CD14-positive monocyte (primary cell): ENCODE data around the gene ARVCF. TPM values are rescaled to one million over a fixed set of nuclear protein-coding genes. Genes with fewer than 3 reads are reported as not detected.

Source experiments
- DNase-seq, 3 donors: peaks; one replicate each; pipeline ENCODE4 v3.0.0-alpha.2; 2011 to 2022
- H2AFZ ChIP-seq: 2 replicates; pipeline ENCODE4 v1.6.0; 2012; ENCODE audit warnings: mild to moderate bottlenecking, low read depth, low read length, inconsistent platforms; ENCODE audit not compliant: insufficient read depth, poor library complexity, severe bottlenecking
- H3K27ac ChIP-seq, 2 donors: 1 replicate in 1 of 2; 2 replicates in 1 of 2; pipeline ENCODE4 v1.5.1; 2012 to 2013; ENCODE audit warnings: low read length in 2 of 2, control low read depth in 1 of 2, inconsistent platforms in 1 of 2, low read depth in 1 of 2, mild to moderate bottlenecking in 1 of 2
- H3K27me3 ChIP-seq, 2 donors: one replicate each; pipeline versions ENCODE4 v1.6.0 to v1.6.1; 2011 to 2013; ENCODE audit warnings: low read length in 2 of 2; ENCODE audit not compliant: control insufficient read depth in 2 of 2, insufficient read depth in 2 of 2
- H3K36me3 ChIP-seq, 2 donors: replicated peaks in 1 of 2; 1 replicate in 1 of 2; 2 replicates in 1 of 2; pipeline versions ENCODE4 v1.5.1 to v1.6.1; 2012 to 2013; ENCODE audit warnings: low read length in 2 of 2, control low read depth in 1 of 2, inconsistent platforms in 1 of 2, mild to moderate bottlenecking in 1 of 2; ENCODE audit not compliant: insufficient read depth in 2 of 2, control insufficient read depth in 1 of 2
- H3K4me1 ChIP-seq, 2 donors: 1 replicate in 1 of 2; 2 replicates in 1 of 2; pipeline versions ENCODE4 v1.5.1 to v1.6.1; 2012 to 2013; ENCODE audit warnings: low read length in 2 of 2, control low read depth in 1 of 2, inconsistent platforms in 1 of 2, mild to moderate bottlenecking in 1 of 2, moderate library complexity in 1 of 2; ENCODE audit not compliant: insufficient read depth in 2 of 2, control insufficient read depth in 1 of 2
- H3K4me2 ChIP-seq: replicated peaks from 2 replicates; pipeline ENCODE3; 2012; ENCODE audit warnings: low read length, moderate library complexity, mild to moderate bottlenecking; ENCODE audit not compliant: poor library complexity, severe bottlenecking; ENCODE audit errors: extremely low read depth
- H3K4me3 ChIP-seq, 3 experiments: fragments of 200-600 bp in 1 of 3; sonication (generic) in 1 of 3; replicated peaks in 1 of 3; 1 replicate in 2 of 3; 2 replicates in 1 of 3; pipeline ENCODE4 v1.5.1; 2011 to 2013; ENCODE audit warnings: low read length in 3 of 3, mild to moderate bottlenecking in 3 of 3, control low read depth in 2 of 3, low read depth in 2 of 3, inconsistent platforms in 1 of 3, moderate library complexity in 1 of 3
- H3K79me2 ChIP-seq: 2 replicates; pipeline ENCODE4 v1.6.0; 2012; ENCODE audit warnings: mild to moderate bottlenecking, control low read depth, inconsistent platforms, low read length, moderate library complexity; ENCODE audit not compliant: insufficient read depth
- H3K9ac ChIP-seq: 2 replicates; pipeline ENCODE4 v1.6.0; 2017; ENCODE audit warnings: low read length, mild to moderate bottlenecking; ENCODE audit not compliant: insufficient read depth, poor library complexity, severe bottlenecking
- H3K9me3 ChIP-seq, 2 donors: replicated peaks in 1 of 2; 1 replicate in 1 of 2; 2 replicates in 1 of 2; pipeline versions ENCODE4 v1.5.1 to v1.6.1; 2012 to 2013; ENCODE audit warnings: low read length in 2 of 2, control low read depth in 1 of 2; ENCODE audit not compliant: control insufficient read depth in 1 of 2, insufficient read depth in 1 of 2
- H4K20me1 ChIP-seq: 2 replicates; pipeline ENCODE4 v1.6.0; 2012; ENCODE audit warnings: mild to moderate bottlenecking, low read length, control low read depth, moderate library complexity; ENCODE audit not compliant: insufficient read depth
- H3K27ac Mint-ChIP-seq, 7 donors: one replicate each; pipeline ENCODE4 v1.8.0; 2020; ENCODE audit warnings: mild to moderate bottlenecking in 7 of 7, mixed read lengths in 7 of 7, moderate library complexity in 6 of 7, inconsistent platforms in 2 of 7
- H3K27me3 Mint-ChIP-seq, 3 donors: one replicate each; pipeline ENCODE4 v1.8.0; 2021 to 2022; ENCODE audit warnings: low read depth in 3 of 3, mild to moderate bottlenecking in 3 of 3, mixed read lengths in 3 of 3, moderate library complexity in 3 of 3, inconsistent platforms in 1 of 3
- H3K36me3 Mint-ChIP-seq, 2 donors: one replicate each; pipeline ENCODE4 v1.8.0; 2020; ENCODE audit warnings: mixed read lengths in 2 of 2, inconsistent platforms in 1 of 2, mild to moderate bottlenecking in 1 of 2
- H3K4me1 Mint-ChIP-seq: one replicate; pipeline ENCODE4 v1.8.0; 2020; ENCODE audit warnings: mild to moderate bottlenecking, mixed read lengths
- H3K4me3 Mint-ChIP-seq, 2 donors: one replicate each; pipeline ENCODE4 v1.8.0; 2020; ENCODE audit warnings: mild to moderate bottlenecking in 2 of 2, mixed read lengths in 2 of 2, moderate library complexity in 1 of 2
- H3K9me3 Mint-ChIP-seq, 7 donors: one replicate each; pipeline ENCODE4 v1.8.0; 2020 to 2022; ENCODE audit warnings: mixed read lengths in 7 of 7, mild to moderate bottlenecking in 6 of 7, moderate library complexity in 6 of 7, inconsistent platforms in 2 of 7
- WGBS: methylation state at CpG from one replicate; pipeline ENCODE4 v1.1.5; 2013; ENCODE audit warnings: missing lambda C conversion rate; ENCODE audit not compliant: insufficient coverage; 5-methylcytosine and 5-hydroxymethylcytosine counted together
- intact Hi-C, 2 donors: fragments of 100-400 bp; cut with micrococcal nuclease; formaldehyde crosslinking; loops; one replicate each; pipeline versions ENCODE4 v1.15.0 to v1.15.1; 2023
- polyA plus RNA-seq, 3 donors: library from polyadenylated mRNA; depleted of rRNA in 1 of 3; unstranded in 2 of 3; stranded (reverse) in 1 of 3; fragments of 300-500 nt in 2 of 3; fragments of >200 nt in 1 of 3; fragmentation: Illumina TruSeq in 2 of 3; gene quantifications; 1 replicate in 2 of 3; 2 replicates in 1 of 3; pipeline ENCODE4 v1.2.3, GENCODE V29; 2012 to 2021
- TF ChIP-seq, protein P1 (sequence below): fragments of 200-600 bp; IDR thresholded peaks from one replicate; pipeline ENCODE4 v1.8.0; 2022; ENCODE audit warnings: antibody characterized with exemption, mild to moderate bottlenecking

Gene ARVCF
- polyA plus RNA-seq, 3 donors, result 0.31 to 2.6 (median 0.44) TPM

GRCh38 chr22:20056696-20057386 lies 40.2 kb upstream of the ARVCF start:
- Mint-ChIP-seq H3K4me3 (no peak overlapping the region), H3K4me1 (no peaks in the 10 kb centered on the region), H3K27ac (no peak overlapping the region), H3K9me3 (no peaks in the 10 kb centered on the region), H3K36me3 (peaks cover 88 to 100% of the 10 kb centered on the region in 2 donors), H3K27me3 (no peaks in the 10 kb centered on the region)
- Histone ChIP-seq H3K4me2 (no peak overlapping the region), H3K9ac (no peak overlapping the region), H3K36me3 (peaks cover 89 to 97% of the 10 kb centered on the region in 2 donors), H2AFZ (no peak overlapping the region), H3K27me3 (no peaks in the 10 kb centered on the region), H3K4me1 (no peaks in the 10 kb centered on the region), H3K9me3 (no peaks in the 10 kb centered on the region), H4K20me1 (peaks cover 77% of the 10 kb centered on the region), H3K27ac (no peak overlapping the region), H3K79me2 (no peaks in the 10 kb centered on the region), H3K4me3 (no peak overlapping the region)
- 96% methylated on average over 15 of the region's 16 CpGs for WGBS
- intact Hi-C loops, result no loop called here
- DNase-seq, result no peak
- TF ChIP-seq, protein P1, sequence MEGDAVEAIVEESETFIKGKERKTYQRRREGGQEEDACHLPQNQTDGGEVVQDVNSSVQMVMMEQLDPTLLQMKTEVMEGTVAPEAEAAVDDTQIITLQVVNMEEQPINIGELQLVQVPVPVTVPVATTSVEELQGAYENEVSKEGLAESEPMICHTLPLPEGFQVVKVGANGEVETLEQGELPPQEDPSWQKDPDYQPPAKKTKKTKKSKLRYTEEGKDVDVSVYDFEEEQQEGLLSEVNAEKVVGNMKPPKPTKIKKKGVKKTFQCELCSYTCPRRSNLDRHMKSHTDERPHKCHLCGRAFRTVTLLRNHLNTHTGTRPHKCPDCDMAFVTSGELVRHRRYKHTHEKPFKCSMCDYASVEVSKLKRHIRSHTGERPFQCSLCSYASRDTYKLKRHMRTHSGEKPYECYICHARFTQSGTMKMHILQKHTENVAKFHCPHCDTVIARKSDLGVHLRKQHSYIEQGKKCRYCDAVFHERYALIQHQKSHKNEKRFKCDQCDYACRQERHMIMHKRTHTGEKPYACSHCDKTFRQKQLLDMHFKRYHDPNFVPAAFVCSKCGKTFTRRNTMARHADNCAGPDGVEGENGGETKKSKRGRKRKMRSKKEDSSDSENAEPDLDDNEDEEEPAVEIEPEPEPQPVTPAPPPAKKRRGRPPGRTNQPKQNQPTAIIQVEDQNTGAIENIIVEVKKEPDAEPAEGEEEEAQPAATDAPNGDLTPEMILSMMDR, result no peak

- intact Hi-C loops, result no loop called here
- Histone ChIP-seq H3K4me2 (no peak overlapping the region), H4K20me1 (peaks cover 72% of the 10 kb centered on the region), H3K36me3 (peaks cover 88 to 96% of the 10 kb centered on the region in 2 donors), H3K4me3 (no peak overlapping the region), H3K27ac (no peak overlapping the region), H2AFZ (no peak overlapping the region), H3K27me3 (no peaks in the 10 kb centered on the region), H3K9ac (no peak overlapping the region), H3K9me3 (no peaks in the 10 kb centered on the region), H3K79me2 (no peaks in the 10 kb centered on the region), H3K4me1 (no peaks in the 10 kb centered on the region)
- Mint-ChIP-seq H3K27ac (no peak overlapping the region), H3K4me3 (no peak overlapping the region), H3K9me3 (no peaks in the 10 kb centered on the region), H3K4me1 (no peaks in the 10 kb centered on the region), H3K36me3 (peaks cover 85 to 99% of the 10 kb centered on the region in 2 donors), H3K27me3 (no peaks in the 10 kb centered on the region)
- 97% methylated on average over 10 of the region's 10 CpGs for WGBS
- TF ChIP-seq, protein P1, result no peak
- DNase-seq, result no peak
These were observed 39.5 kb upstream of the ARVCF start for GRCh38 chr22:20056161-20056560.
